HepG2 (cell line): ENCODE measurements around the gene DNAJC2. TPM values are rescaled to one million over a fixed set of nuclear protein-coding genes. Genes with fewer than 3 reads are reported as not detected.

Experiments used
- ATAC-seq: fragments of 200-7000 bp; cut with Tn5 transposase; 3 replicates; pipeline ENCODE4 v1.9.1; 2020; ENCODE audit warnings: mild to moderate bottlenecking, moderate library complexity
- BruUV-seq: library from RNA; stranded (reverse); fragments of 400-500 nt; replicated peaks from 2 replicates; lab custom pipeline; 2021; lab: Mats Ljungman, UMichigan
- CTCF ChIA-PET: fragments of 300-600 bp; formaldehyde crosslinking; extraction: SDS; loops from one replicate; lab custom pipeline; 2021; ENCODE audit warnings: low total read pairs, inconsistent platforms, low intra/inter-chr PET ratio; lab: Yijun Ruan, JAX
- POLR2A ChIA-PET: fragments of 350-600 bp; sonication (Branson Sonifier 250); formaldehyde crosslinking; loops from one replicate; lab custom pipeline; 2020; ENCODE audit warnings: antibody characterized with exemption, inconsistent platforms; lab: Yijun Ruan, JAX
- DNase-seq: peaks from one replicate; pipeline ENCODE4 v3.0.0-alpha.2; 2015; ENCODE audit warnings: low spot score
- FAIRE-seq: peaks from 3 replicates; lab custom pipeline; 2011; peaks lifted over from hg19 to GRCh38; lab: Jason Lieb, UNC
- H2AFZ ChIP-seq: one replicate; pipeline ENCODE4 v1.6.1; 2011; ENCODE audit warnings: low read length, inconsistent platforms
- H3K27ac ChIP-seq: fragments of 300-600 bp; 3 replicates; pipeline ENCODE4 v1.8.0; 2011; ENCODE audit warnings: mixed run types, mild to moderate bottlenecking, mixed read lengths, low read length, inconsistent platforms; ENCODE audit not compliant: insufficient read depth; ENCODE audit errors: extremely low read length
- H3K27me3 ChIP-seq, 2 experiments: fragments of 200-600 bp in 1 of 2; 2 replicates in 1 of 2; 3 replicates in 1 of 2; pipeline versions ENCODE4 v1.6.0 to v1.8.0; 2011; ENCODE audit warnings: low read length in 2 of 2, mild to moderate bottlenecking in 2 of 2, moderate library complexity in 2 of 2, inconsistent platforms in 1 of 2; ENCODE audit not compliant: insufficient read depth in 2 of 2, control insufficient read depth in 1 of 2
- H3K36me3 ChIP-seq, 2 experiments: fragments of 200-600 bp in 1 of 2; replicated peaks in 1 of 2; 2 replicates in 1 of 2; 3 replicates in 1 of 2; pipeline versions ENCODE4 v1.5.1 to v1.8.0; 2011; ENCODE audit warnings: low read length in 2 of 2, inconsistent platforms in 1 of 2; ENCODE audit not compliant: insufficient read depth in 2 of 2, control insufficient read depth in 1 of 2
- H3K4me1 ChIP-seq: 2 replicates; pipeline ENCODE4 v1.5.1; 2012; ENCODE audit warnings: low read length, inconsistent platforms; ENCODE audit not compliant: insufficient read depth
- H3K4me2 ChIP-seq: 2 replicates; pipeline ENCODE4 v1.6.0; 2011; ENCODE audit warnings: low read depth, low read length, inconsistent platforms
- H3K4me3 ChIP-seq, 3 experiments: fragments of 200-600 bp in 1 of 3; sonication (generic), shearing (Covaris generic) in 1 of 3; replicated peaks in 1 of 3; 2 replicates each; pipeline ENCODE4 v1.5.1; 2011 to 2016; ENCODE audit warnings: low read length in 3 of 3, inconsistent platforms in 2 of 3, low read depth in 2 of 3, mild to moderate bottlenecking in 2 of 3, control low read depth in 1 of 3, mixed read lengths in 1 of 3; ENCODE audit not compliant: insufficient read depth in 1 of 3
- H3K79me2 ChIP-seq: one replicate; pipeline ENCODE4 v1.6.1; 2011; ENCODE audit warnings: low read length, inconsistent platforms; ENCODE audit not compliant: insufficient read depth
- H3K9ac ChIP-seq: 2 replicates; pipeline ENCODE4 v1.6.0; 2011; ENCODE audit warnings: mild to moderate bottlenecking, low read depth, low read length, inconsistent platforms; ENCODE audit not compliant: insufficient read depth
- H3K9me3 ChIP-seq: 2 replicates; pipeline ENCODE4 v1.5.1; 2012; ENCODE audit warnings: mild to moderate bottlenecking, low read length
- H4K20me1 ChIP-seq: 2 replicates; pipeline ENCODE4 v1.6.0; 2011; ENCODE audit warnings: inconsistent platforms, mild to moderate bottlenecking, low read length, moderate library complexity; ENCODE audit not compliant: insufficient read depth
- CENPT ChIP-seq: sonication (generic); formaldehyde crosslinking; IDR thresholded peaks from 2 replicates; pipeline ENCODE4 v1.8.0; 2022; ENCODE audit warnings: low read depth, mild to moderate bottlenecking, moderate library complexity, missing genetic modification reagents
- ETV6 ChIP-seq: sonication (generic); formaldehyde crosslinking; conservative IDR thresholded peaks from 2 replicates; pipeline ENCODE4 v1.4.0; 2020; ENCODE audit warnings: missing genetic modification reagents
- FOXO1 ChIP-seq: sonication (generic); formaldehyde crosslinking; IDR thresholded peaks from 2 replicates; pipeline ENCODE4 v1.4.0; 2020; ENCODE audit warnings: missing genetic modification reagents
- GFI1 ChIP-seq: sonication (generic); formaldehyde crosslinking; IDR thresholded peaks from 2 replicates; pipeline ENCODE4 v1.5.0; 2020; ENCODE audit warnings: missing genetic modification reagents, mild to moderate bottlenecking, borderline replicate concordance
- GPBP1L1 ChIP-seq: sonication (generic); formaldehyde crosslinking; IDR thresholded peaks from 2 replicates; pipeline ENCODE4 v1.5.0; 2020; ENCODE audit warnings: mild to moderate bottlenecking, missing genetic modification reagents
- KAT7 ChIP-seq: IDR thresholded peaks from 2 replicates; pipeline ENCODE4 v1.6.1; 2018; ENCODE audit warnings: borderline replicate concordance, missing compliant biosample characterization
- SIX4 ChIP-seq: sonication (generic); formaldehyde crosslinking; IDR thresholded peaks from 2 replicates; pipeline ENCODE4 v1.4.0; 2020; ENCODE audit warnings: missing genetic modification reagents
- SRY ChIP-seq: sonication (generic); formaldehyde crosslinking; IDR thresholded peaks from 2 replicates; pipeline ENCODE4 v1.8.0; 2022; ENCODE audit warnings: mild to moderate bottlenecking, missing genetic modification reagents
- ZBTB43 ChIP-seq: sonication (generic); formaldehyde crosslinking; conservative IDR thresholded peaks from 2 replicates; pipeline ENCODE4 v1.4.0; 2020; ENCODE audit warnings: missing genetic modification reagents
- ZFP1 ChIP-seq: IDR thresholded peaks from 2 replicates; pipeline ENCODE4 v1.6.1; 2016
- ZNF12 ChIP-seq: sonication (generic); formaldehyde crosslinking; IDR thresholded peaks from 2 replicates; pipeline ENCODE4 v1.5.0; 2020; ENCODE audit warnings: missing genetic modification reagents
- ZNF24 ChIP-seq: fragments of 450-650 bp; IDR thresholded peaks from 2 replicates; pipeline ENCODE4 v1.6.1; 2017; ENCODE audit warnings: antibody characterized with exemption, mild to moderate bottlenecking
- ZNF354B ChIP-seq: sonication (generic); formaldehyde crosslinking; IDR thresholded peaks from 2 replicates; pipeline ENCODE4 v1.8.0; 2022; ENCODE audit warnings: mild to moderate bottlenecking, missing genetic modification reagents
- ZNF431 ChIP-seq: sonication (generic); formaldehyde crosslinking; IDR thresholded peaks from 2 replicates; pipeline ENCODE4 v1.9.0; 2022; ENCODE audit warnings: missing genetic modification reagents, low read depth, mild to moderate bottlenecking, borderline replicate concordance
- ZNF747 ChIP-seq: sonication (generic); formaldehyde crosslinking; IDR thresholded peaks from 2 replicates; pipeline ENCODE4 v1.8.1; 2023; ENCODE audit warnings: missing genetic modification reagents, mild to moderate bottlenecking, borderline replicate concordance
- ZNF772 ChIP-seq: sonication (generic); formaldehyde crosslinking; IDR thresholded peaks from 2 replicates; pipeline ENCODE4 v1.5.0; 2020; ENCODE audit warnings: mild to moderate bottlenecking, missing genetic modification reagents
- ZNF83 ChIP-seq: sonication (generic); formaldehyde crosslinking; IDR thresholded peaks from 2 replicates; pipeline ENCODE4 v1.4.0; 2020; ENCODE audit warnings: missing genetic modification reagents, mild to moderate bottlenecking, borderline replicate concordance
- WGBS: methylation state at CpG from one replicate; pipeline ENCODE4 v1.1.6; 2017; ENCODE audit warnings: low lambda C conversion rate; 5-methylcytosine and 5-hydroxymethylcytosine counted together
- in situ Hi-C: cut with HindIII; loops from 2 replicates; pipeline ENCODE4 v1.10.0; 2017; ENCODE audit warnings: low pct_unique_long_range_greater_than_20kb; ENCODE audit not compliant: extremely low pct_ligation_motif_present
- intact Hi-C: fragments of 100-400 bp; cut with micrococcal nuclease; formaldehyde crosslinking; loops from one replicate; pipeline ENCODE4 v1.10.0; 2022; ENCODE audit not compliant: unreplicated experiment
- polyA plus RNA-seq, 8 experiments: library from polyadenylated mRNA; depleted of rRNA in 3 of 8; stranded (reverse) in 7 of 8; unstranded in 1 of 8; fragments of >200 nt; fragmentation: Illumina TruSeq in 4 of 8; extraction: Trizol in 4 of 8; gene quantifications; 2 replicates each; pipeline versions ENCODE4 v1.2.1 to v1.2.3, GENCODE V29; 2011 to 2016; ENCODE audit warnings: low read depth in 4 of 8, missing spikeins in 1 of 8, mixed read lengths in 1 of 8; ENCODE audit not compliant: insufficient read depth in 1 of 8
- total RNA-seq, 5 experiments: library from RNA; depleted of rRNA; stranded (reverse); fragments of >200 nt; fragmentation: Illumina TruSeq; extraction: Trizol; gene quantifications; 2 replicates each; pipeline ENCODE4 v1.2.3, GENCODE V29; 2016; ENCODE audit warnings: low read depth in 1 of 5
- TF ChIP-seq, protein P1 (sequence below): sonication (generic); formaldehyde crosslinking; IDR thresholded peaks from 2 replicates; pipeline ENCODE4 v1.4.0; 2020; ENCODE audit warnings: mild to moderate bottlenecking, missing genetic modification reagents
- TF ChIP-seq, protein P2 (sequence below): sonication (generic); formaldehyde crosslinking; IDR thresholded peaks from 2 replicates; pipeline ENCODE4 v1.5.1; 2020; ENCODE audit warnings: missing genetic modification reagents, mild to moderate bottlenecking, borderline replicate concordance

DNAJC2 gene
- total and polyA plus RNA-seq, 2 of the 13 experiments (the other 11 are each of a cell fraction or from before 2014, with no cell fraction given), result 19.6 to 42.0 TPM

DNA sequence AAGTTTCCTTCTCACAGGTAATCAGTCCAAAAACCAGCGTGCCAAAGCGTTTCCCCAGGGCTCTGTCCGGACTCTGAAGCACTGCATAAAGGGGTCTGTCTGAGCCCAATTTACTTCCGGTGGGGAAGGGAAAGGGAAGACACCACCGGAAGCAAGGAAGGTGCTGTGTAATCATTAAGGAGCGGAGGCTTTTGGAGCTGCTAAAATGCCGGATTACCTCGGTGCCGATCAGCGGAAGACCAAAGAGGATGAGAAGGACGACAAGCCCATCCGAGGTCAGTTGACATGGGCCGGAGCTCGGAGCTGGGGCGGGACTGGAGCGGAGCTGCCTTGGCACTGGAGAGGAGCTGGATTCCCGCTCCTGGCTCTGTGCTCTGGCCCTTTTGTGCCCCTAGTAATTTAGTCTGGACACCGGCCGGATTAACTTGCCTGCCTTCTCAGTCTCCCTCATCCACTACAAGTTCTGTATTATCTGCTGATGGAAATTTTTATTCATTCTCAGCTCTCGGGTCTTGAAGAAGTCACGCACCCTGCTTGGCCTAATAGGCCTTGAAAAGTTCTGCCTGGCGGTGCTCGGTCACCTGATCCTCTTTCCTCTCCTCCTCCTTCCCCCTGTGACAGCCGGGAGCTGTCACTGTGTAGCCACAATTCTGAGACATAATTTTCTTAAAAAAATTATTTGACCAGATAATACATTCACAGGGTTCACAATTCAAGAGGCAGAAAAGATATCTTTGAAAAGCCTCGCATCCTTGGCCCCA lies 3.1 kb upstream of the DNAJC2 start, which contains the start of gene PSMC2:
PSMC2 (plus strand) TSS at position 137 of the 761 bp plus-strand sequence; CDS start at position 206, 69 bp downstream.
- Histone ChIP-seq H3K27ac (peak within 1 kb of the TSS; percentile 88), H3K4me3 (peak within 1 kb of the TSS; percentile 82 to 99 (median 96)), H3K9me3 (no peaks in the 10 kb centered on the region), H3K27me3 (no peaks in the 10 kb centered on the region; a peak in 1 of 5 replicates), H2AFZ (peak within 1 kb of the TSS; percentile 42), H3K79me2 (peaks cover 71% of the 10 kb centered on the region), H3K36me3 (peaks cover under 1 to 7% of the 10 kb centered on the region in 2 experiments; a peak in 3 of 5 replicates), H3K9ac (peak within 1 kb of the TSS; percentile 94), H3K4me2 (peak within 1 kb of the TSS; percentile 88), H4K20me1 (peaks cover 7% of the 10 kb centered on the region; the same call in 1 of the 2 replicates), H3K4me1 (peaks cover 53% of the 10 kb centered on the region)
- intact Hi-C loops, result no loop called here
- DNase-seq (peak; percentile 92), FAIRE-seq (peak; percentile 81), ATAC-seq (peak; percentile 88)
- POLR2A ChIA-PET, result interaction anchor here (0.8 to 1.4 kb wide), 4 partner anchors 9 to 59 kb away, joined by 3 to 13 read pairs (median 4); no protein-coding TSS in a partner anchor
- BruUV-seq, result TSS peak; percentile 81
- CTCF ChIA-PET, result no interaction called here
- in situ Hi-C loops, result loop anchor here (10.0 kb wide), 1 partner anchor 57 kb away; no protein-coding TSS in a partner anchor
- WGBS, result 1% methylated on average over 14 of the region's 25 CpGs
- TF ChIP-seq ZNF772 (CRISPR knock-in tag) (0 out of 2 replicates have a peak, but pooled peaks have one; percentile 55), GPBP1L1 (no peak), CENPT (CRISPR knock-in tag) (no peak), ZNF431 (CRISPR knock-in tag) (no peak), ZNF12 (CRISPR knock-in tag) (peak; percentile 57; the same call in 1 of the 2 replicates), GFI1 (CRISPR knock-in tag) (0 out of 2 replicates have a peak, but pooled peaks have one; percentile 29), ZBTB43 (no peak), SIX4 (CRISPR knock-in tag) (0 out of 2 replicates have a peak, but pooled peaks have one; percentile 38), ETV6 (CRISPR knock-in tag) (no peak), ZNF83 (no peak), ZNF354B (CRISPR knock-in tag) (no peak), ZFP1 (CRISPR knock-in tag) (no peak), KAT7 (CRISPR knock-in tag) (peak; percentile 92), SRY (no peak; the same call in 1 of the 2 replicates), ZNF747 (CRISPR knock-in tag) (peak; percentile 76; the same call in 1 of the 2 replicates), FOXO1 (CRISPR knock-in tag) (peak; percentile 31; the same call in 1 of the 2 replicates), ZNF24 (no peak)
- TF ChIP-seq, protein P1, sequence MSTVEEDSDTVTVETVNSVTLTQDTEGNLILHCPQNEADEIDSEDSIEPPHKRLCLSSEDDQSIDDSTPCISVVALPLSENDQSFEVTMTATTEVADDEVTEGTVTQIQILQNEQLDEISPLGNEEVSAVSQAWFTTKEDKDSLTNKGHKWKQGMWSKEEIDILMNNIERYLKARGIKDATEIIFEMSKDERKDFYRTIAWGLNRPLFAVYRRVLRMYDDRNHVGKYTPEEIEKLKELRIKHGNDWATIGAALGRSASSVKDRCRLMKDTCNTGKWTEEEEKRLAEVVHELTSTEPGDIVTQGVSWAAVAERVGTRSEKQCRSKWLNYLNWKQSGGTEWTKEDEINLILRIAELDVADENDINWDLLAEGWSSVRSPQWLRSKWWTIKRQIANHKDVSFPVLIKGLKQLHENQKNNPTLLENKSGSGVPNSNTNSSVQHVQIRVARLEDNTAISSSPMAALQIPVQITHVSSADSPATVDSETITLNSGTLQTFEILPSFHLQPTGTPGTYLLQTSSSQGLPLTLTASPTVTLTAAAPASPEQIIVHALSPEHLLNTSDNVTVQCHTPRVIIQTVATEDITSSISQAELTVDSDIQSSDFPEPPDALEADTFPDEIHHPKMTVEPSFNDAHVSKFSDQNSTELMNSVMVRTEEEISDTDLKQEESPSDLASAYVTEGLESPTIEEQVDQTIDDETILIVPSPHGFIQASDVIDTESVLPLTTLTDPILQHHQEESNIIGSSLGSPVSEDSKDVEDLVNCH, result no peak
- TF ChIP-seq, protein P2, sequence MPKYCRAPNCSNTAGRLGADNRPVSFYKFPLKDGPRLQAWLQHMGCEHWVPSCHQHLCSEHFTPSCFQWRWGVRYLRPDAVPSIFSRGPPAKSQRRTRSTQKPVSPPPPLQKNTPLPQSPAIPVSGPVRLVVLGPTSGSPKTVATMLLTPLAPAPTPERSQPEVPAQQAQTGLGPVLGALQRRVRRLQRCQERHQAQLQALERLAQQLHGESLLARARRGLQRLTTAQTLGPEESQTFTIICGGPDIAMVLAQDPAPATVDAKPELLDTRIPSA (CRISPR knock-in tag), result no peak
